ENCODE results near the gene ZNF175.

Gene ZNF175

GRCh38 chr19:51550848-51551672, 20.0 kb upstream of the ZNF175 start:
- no peak for DNase-seq

DNA sequence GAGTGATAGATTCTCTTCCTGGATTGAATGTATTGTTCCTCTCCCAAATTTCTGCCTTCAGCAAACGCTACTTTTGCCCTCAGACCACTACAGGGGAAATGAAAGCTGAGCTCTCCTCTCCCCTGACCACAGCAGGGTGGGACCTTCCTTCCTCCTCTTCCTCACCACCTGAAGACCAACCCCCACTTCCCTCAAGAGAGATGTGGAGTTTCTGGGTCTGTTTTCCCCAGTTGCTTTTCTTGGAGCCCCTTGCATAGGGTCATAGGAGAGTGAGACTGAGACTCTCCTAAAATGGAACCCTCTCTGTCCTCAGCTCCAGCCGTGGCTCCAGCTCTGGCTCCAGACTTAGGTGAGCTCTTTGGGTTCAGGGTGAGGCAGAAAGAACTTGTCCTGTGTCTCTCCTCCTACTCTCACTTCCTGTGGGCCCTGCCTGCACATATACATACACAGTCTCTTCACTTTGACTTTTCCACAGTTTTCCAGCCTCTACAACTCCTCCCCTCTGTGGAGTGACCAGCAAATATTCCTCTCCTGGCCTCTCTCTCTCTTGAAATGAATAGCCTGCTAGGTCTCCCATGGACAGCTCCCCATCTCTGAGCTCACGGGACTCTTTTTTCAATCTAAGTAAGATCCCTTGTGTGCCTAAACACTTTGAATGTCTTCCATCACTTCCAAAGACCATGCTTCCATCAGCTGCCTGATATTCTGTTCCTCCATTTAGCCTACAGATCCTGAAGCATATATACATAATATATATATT, 19.2 kb upstream of the ZNF175 start:
- DNase-seq = no peak

GRCh38 chr19:51552608-51552995, 18.5 kb upstream of the ZNF175 start:
- no peak for DNase-seq

DNA sequence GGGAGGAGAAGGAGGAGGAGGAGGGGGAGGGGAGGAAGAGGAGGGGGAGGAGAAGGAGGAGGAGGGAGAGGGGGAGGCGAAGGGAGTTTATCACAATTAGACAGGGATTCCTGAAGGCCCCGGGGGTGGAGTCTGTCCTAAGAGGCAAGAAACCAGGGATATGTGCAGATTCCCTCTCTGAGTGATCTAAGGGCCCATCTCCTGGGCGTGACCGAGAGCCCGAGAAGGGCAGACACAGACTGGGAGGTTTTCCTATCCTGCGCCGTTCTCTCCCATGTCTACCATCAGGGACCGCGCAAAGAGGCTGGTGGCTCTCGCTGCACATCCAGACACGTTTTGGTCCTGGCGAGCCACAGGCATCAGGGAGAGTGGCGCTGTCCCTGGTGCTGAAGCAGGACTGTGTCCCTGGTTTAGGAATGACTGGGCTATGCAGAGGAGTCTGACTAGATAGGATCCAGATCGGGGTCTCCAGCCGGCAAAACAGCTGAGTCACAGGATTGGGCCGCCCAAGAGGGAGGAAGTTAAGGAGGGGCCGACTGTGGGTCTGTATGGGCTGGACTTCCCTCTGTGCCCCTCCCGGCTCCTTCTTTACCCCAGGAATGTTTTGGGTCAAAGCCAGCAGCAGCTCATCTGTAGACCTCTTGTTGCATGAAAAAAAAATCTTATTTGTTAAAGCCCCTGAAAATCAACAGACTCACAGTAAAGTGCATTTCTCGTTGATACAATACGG, 17.9 kb upstream of the ZNF175 start:
- DNase-seq = no peak

DNA sequence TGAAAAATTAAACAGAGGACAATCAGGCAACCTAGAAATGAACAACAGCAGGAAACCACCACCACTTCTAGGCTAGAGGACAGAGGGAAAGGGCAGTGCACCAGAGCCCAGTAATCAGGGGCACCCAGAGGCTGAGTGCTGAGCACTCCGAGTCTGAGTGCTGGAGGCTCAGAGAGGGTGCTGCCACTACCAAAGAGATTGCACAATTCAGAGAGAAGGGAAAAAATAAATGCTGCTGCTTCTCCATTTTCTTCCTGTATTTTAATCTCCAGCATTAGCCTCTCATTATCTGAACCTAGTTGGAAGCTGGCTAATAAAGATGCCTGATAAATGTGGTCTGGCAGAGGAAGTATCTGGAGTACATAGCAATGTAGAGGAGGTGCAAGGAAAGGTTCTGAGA, 11.8 kb upstream of the ZNF175 start:
- no peak for DNase-seq

DNA sequence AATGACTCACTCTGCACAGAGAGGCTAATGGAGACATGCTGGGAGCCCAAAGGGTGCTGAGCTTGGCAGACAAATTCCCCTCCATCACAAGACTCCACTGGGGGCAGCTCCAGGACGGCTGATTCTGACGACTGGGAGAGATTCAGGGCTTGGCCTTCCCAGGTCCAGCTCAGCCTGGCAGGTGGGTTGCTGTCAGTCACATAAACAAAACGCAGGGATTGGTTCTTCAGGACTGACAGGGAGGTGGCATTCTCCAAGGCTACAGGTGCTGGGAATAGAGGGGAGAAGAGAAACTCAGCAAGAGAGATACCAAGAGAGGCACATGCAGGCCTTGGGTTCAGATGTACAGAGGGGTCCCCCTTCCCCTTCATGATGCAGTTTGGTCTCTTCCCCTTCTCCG, 10.7 kb upstream of the ZNF175 start:
- no peak for DNase-seq

GRCh38 chr19:51564791-51565190, 6.3 kb upstream of the ZNF175 start:
- no peak for DNase-seq

DNA sequence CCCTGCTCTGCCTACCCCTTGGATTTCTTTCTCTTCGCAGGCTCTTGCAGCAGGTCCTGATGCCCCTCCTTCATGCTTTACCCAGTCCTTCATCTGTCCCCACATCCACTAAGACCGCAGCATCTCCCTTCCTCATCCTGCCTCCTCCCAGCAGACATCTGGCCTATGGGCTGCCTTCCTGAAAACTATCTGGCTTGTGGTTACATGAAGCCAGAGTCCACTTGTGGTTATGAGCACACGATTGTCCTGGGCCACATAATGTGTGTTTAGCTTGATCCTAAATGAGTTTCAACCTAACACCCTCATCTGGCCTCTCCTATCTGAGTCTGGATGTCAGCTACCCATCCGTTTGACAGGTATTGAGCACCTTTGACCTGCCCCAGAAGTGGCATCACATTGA, 5.5 kb upstream of the ZNF175 start:
- no peak for DNase-seq

- no peak for DNase-seq
These were observed 4.5 kb upstream of the ZNF175 start for GRCh38 chr19:51566489-51567100.

GRCh38 chr19:51567583-51567982, 3.5 kb upstream of the ZNF175 start:
- DNase-seq = no peak

- no peak for DNase-seq
These were observed 2.6 kb upstream of the ZNF175 start for GRCh38 chr19:51568456-51568855.

DNA sequence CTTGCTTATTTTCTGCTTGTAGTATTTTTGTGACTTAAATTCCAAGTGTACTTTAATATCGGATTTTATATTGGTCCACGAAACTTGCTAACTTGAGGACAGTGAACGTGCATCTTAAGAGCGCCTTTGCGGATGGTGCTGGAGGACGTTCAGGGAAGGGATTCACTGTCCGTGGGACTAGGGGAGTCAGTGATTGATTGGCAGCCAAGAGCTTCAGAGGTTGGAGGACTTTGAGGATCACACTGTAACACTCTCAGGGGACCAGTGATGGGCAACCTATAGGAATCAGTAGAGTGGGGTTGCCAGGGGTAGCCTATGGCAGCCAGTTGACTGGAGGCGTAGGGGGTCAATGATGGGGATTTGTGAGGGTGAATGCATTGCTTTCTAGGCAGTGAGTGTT, 516 bp downstream of the ZNF175 start:
- no peak for DNase-seq

DNA sequence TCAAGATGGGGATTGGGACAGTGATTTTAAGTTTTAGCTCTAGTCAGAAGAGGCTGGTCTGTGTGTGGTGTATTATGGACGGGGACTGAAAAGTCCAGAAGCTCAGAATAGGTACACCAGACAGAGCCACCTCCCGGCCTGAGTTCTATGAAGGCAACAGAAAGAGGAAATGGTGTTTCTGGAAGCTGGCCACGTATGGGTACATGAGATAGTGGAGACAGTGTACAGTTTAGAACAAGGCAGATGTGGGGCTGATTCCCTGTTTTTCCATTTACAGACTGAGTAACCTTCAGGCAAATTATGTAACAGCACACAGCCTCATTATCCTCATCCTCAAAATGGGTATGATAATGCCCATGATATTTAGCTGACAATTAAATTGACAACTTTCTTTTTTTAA, 1.3 kb downstream of the ZNF175 start:
- DNase-seq = no peak

- no peak for DNase-seq
These were observed 1.8 kb downstream of the ZNF175 start for GRCh38 chr19:51572908-51573307.

GRCh38 chr19:51573331-51573730, 2.2 kb downstream of the ZNF175 start:
- DNase-seq = no peak

GRCh38 chr19:51576850-51577249, 5.8 kb downstream of the ZNF175 start:
- DNase-seq = peak; percentile 51

DNA sequence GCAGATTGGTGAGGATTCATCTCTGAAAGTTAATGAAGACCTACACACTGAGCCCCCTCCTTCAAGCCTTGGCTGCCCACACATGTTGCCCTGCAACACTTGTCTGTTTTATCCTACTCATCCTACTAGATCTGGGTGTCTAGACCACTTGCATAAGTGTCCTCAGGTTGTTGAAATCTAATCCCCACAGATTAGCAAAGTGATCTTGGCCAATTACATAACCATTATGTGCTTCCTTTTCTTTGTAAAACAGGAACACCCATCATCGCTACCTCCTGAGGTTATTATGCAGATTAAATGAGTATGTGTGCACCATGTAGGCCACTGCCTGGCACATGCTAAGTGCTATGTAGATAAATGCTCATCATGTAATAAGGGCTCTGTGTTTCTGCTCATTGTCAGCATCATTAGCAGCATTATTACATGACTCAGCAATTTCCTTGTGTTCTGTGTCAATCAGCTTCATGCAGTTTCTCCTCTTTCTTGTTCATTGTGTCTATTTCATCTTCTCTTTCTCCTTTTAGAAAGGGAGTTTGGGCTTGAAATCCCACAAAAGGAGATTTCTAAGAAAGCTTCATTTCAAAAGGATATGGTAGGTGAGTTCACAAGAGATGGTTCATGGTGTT, 15.1 kb downstream of the ZNF175 start:
- no peak for DNase-seq

- DNase-seq = no peak
These were observed 15.7 kb downstream of the ZNF175 start for GRCh38 chr19:51586799-51587198.

DNA sequence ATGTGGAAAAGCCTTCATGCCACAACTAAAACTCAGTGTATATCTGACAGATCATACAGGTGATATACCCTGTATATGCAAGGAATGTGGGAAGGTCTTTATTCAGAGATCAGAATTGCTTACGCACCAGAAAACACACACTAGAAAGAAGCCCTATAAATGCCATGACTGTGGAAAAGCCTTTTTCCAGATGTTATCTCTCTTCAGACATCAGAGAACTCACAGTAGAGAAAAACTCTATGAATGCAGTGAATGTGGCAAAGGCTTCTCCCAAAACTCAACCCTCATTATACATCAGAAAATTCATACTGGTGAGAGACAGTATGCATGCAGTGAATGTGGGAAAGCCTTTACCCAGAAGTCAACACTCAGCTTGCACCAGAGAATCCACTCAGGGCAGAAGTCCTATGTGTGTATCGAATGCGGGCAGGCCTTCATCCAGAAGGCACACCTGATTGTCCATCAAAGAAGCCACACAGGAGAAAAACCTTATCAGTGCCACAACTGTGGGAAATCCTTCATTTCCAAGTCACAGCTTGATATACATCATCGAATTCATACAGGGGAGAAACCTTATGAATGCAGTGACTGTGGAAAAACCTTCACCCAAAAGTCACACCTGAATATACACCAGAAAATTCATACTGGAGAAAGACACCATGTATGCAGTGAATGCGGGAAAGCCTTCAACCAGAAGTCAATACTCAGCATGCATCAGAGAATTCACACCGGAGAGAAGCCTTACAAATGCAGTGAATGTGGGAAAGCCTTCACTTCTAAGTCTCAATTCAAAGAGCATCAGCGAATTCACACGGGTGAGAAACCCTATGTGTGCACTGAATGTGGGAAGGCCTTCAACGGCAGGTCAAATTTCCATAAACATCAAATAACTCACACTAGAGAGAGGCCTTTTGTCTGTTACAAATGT, 16.4 kb downstream of the ZNF175 start:
- DNase-seq = no peak

GRCh38 chr19:51589511-51589910, 18.4 kb downstream of the ZNF175 start:
- no peak for DNase-seq

DNA sequence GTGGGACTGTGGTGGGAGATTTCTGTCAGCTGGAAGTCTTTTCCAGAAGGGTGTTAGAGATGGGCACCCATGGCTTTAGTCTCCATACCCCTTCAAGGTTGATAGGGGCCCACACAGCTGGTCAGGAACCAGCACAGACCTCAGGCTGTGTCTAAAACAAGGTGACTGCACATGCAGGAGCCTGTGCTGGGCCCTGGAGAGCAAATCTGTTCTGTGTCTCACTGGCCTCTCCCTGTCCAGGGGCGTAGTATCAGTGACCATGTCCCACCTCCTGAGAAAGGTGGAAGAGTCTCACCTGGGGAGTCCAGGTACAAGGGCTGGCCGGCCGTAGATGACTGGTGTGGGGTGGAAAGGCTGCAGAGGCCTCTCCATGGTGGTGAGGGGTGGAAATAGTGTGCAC, 19.4 kb downstream of the ZNF175 start:
- no peak for DNase-seq

GRCh38 chr19:51592521-51592920, 21.4 kb downstream of the ZNF175 start:
- DNase-seq = no peak
